Caki2 (cell line): ENCODE data around the gene ABCC10. TPM values are rescaled to one million over a fixed set of nuclear protein-coding genes. Genes with fewer than 3 reads are reported as not detected.
"Not testable (repeated sequence)": the region's sequence is repeated elsewhere in the genome, so short reads cannot be mapped to it uniquely, and the experiment has no call there.

Experiments
- DNase-seq: peaks from one replicate; pipeline ENCODE4 v3.0.0-alpha.2; 2015; ENCODE audit warnings: low read depth
- in situ Hi-C: cut with HindIII; loops from 2 replicates; pipeline ENCODE4 v1.10.0; 2016; ENCODE audit warnings: low sequenced_read_pairs, low pct_unique_long_range_greater_than_20kb, mixed read lengths
- total RNA-seq: library from RNA; depleted of rRNA; stranded (reverse); fragments of >200 nt; shearing (Covaris generic); gene quantifications from 2 replicates; pipeline ENCODE4 v1.2.3, GENCODE V29; 2014; ENCODE audit warnings: low replicate concordance

Gene ABCC10
- total RNA-seq, 1 experiment from 2014 or later = 4.5 TPM

GRCh38 chr6:43401730-43402129, 25.6 kb upstream of the ABCC10 start:
- in situ Hi-C loops = no loop called here
- DNase-seq = no peak

- DNase-seq = no peak
- in situ Hi-C loops = no loop called here
Measured at GRCh38 chr6:43402820-43403219, 24.5 kb upstream of the ABCC10 start.

- in situ Hi-C loops = no loop called here
- DNase-seq = peak; percentile 30
Measured at GRCh38 chr6:43405354-43405753, 22.0 kb upstream of the ABCC10 start.

GRCh38 chr6:43407296-43407695, 20.0 kb upstream of the ABCC10 start:
- in situ Hi-C loops = no loop called here
- DNase-seq = no peak

- no peak for DNase-seq
- in situ Hi-C loops = no loop called here
Measured at GRCh38 chr6:43408259-43408658, 19.1 kb upstream of the ABCC10 start.

GRCh38 chr6:43410776-43411175, 16.6 kb upstream of the ABCC10 start:
- DNase-seq, in situ Hi-C loops: not testable (repeated sequence)

- no peak for DNase-seq
- in situ Hi-C loops = no loop called here
Measured at GRCh38 chr6:43412541-43412940, 14.8 kb upstream of the ABCC10 start.

- in situ Hi-C loops = no loop called here
- no peak for DNase-seq
Measured at GRCh38 chr6:43413002-43413401, 14.3 kb upstream of the ABCC10 start.

- in situ Hi-C loops, DNase-seq: not testable (repeated sequence)
Measured at GRCh38 chr6:43415275-43415674, 12.1 kb upstream of the ABCC10 start.

GRCh38 chr6:43416935-43417334, 10.4 kb upstream of the ABCC10 start:
- DNase-seq = no peak
- in situ Hi-C loops = no loop called here

- in situ Hi-C loops = no loop called here
- DNase-seq = no peak
Measured at GRCh38 chr6:43420012-43420709, 7.2 kb upstream of the ABCC10 start.

GRCh38 chr6:43421831-43422230, 5.5 kb upstream of the ABCC10 start:
- DNase-seq = no peak
- in situ Hi-C loops = no loop called here

GRCh38 chr6:43425083-43425482, 2.3 kb upstream of the ABCC10 start:
- DNase-seq, in situ Hi-C loops: not testable (repeated sequence)

- DNase-seq = no peak
- in situ Hi-C loops = no loop called here
Measured at GRCh38 chr6:43426928-43427405, 374 bp upstream of the ABCC10 start.

- no peak for DNase-seq
Measured at GRCh38 chr6:43428112-43428570, 800 bp downstream of the ABCC10 start.

GRCh38 chr6:43428874-43429273, 1.5 kb downstream of the ABCC10 start:
- DNase-seq = no peak
- in situ Hi-C loops = no loop called here

More at GRCh38 chr6:43428112-43428570, 800 bp downstream of the ABCC10 start:
- in situ Hi-C loops = no loop called here

GRCh38 chr6:43432009-43432945, 4.9 kb downstream of the ABCC10 start:
- in situ Hi-C loops = no loop called here
- DNase-seq = no peak

- in situ Hi-C loops = no loop called here
- no peak for DNase-seq
Measured at GRCh38 chr6:43433148-43433547, 5.8 kb downstream of the ABCC10 start.
